HUES48 (cell line): ENCODE results near the gene CAMTA2.

Experiments
- H3K27ac ChIP-seq: one replicate; pipeline ENCODE4 v1.7.0; 2013; ENCODE audit warnings: low read depth, low read length, inconsistent platforms
- H3K27me3 ChIP-seq: 2 replicates; pipeline ENCODE4 v1.6.1; 2013; ENCODE audit warnings: mild to moderate bottlenecking, low read length; ENCODE audit not compliant: control insufficient read depth, insufficient read depth
- H3K36me3 ChIP-seq: 2 replicates; pipeline ENCODE4 v1.6.1; 2013; ENCODE audit warnings: low read length; ENCODE audit not compliant: control insufficient read depth, insufficient read depth
- H3K4me1 ChIP-seq: 2 replicates; pipeline ENCODE4 v1.6.1; 2013; ENCODE audit warnings: mild to moderate bottlenecking, low read length; ENCODE audit not compliant: control insufficient read depth, insufficient read depth
- H3K4me3 ChIP-seq: 2 replicates; pipeline ENCODE4 v1.5.1; 2013; ENCODE audit warnings: mild to moderate bottlenecking, low read depth, low read length
- H3K9ac ChIP-seq: 2 replicates; pipeline ENCODE4 v1.6.1; 2013; ENCODE audit warnings: mild to moderate bottlenecking, low read depth, low read length, moderate library complexity
- H3K9me3 ChIP-seq: 2 replicates; pipeline ENCODE4 v1.6.1; 2013; ENCODE audit warnings: low read length; ENCODE audit not compliant: control insufficient read depth, insufficient read depth

Gene CAMTA2

GRCh38 chr17:4951486-4951885 is 36.0 kb downstream of the CAMTA2 start:
- H3K4me1 ChIP-seq: peaks cover 17% of the 10 kb centered on the region
- peak overlapping the region; percentile 67 for H3K4me3 ChIP-seq
- peaks cover 5% of the 10 kb centered on the region for H3K36me3 ChIP-seq
- no peak overlapping the region for H3K27ac ChIP-seq
- no peak overlapping the region for H3K9ac ChIP-seq
- H3K27me3 ChIP-seq: no peaks in the 10 kb centered on the region
- no peaks in the 10 kb centered on the region for H3K9me3 ChIP-seq

GRCh38 chr17:4950746-4951204 is 36.7 kb downstream of the CAMTA2 start, which contains the start of gene ENO3:
Gene ENO3 (plus strand): TSS chr17:4951119. CDS start chr17:4951830, 711 bp downstream.
- Histone ChIP-seq H3K9me3 (no peaks in the 10 kb centered on the region), H3K27me3 (no peaks in the 10 kb centered on the region), H3K27ac (peak within 1 kb of the TSS; percentile 100), H3K9ac (peak within 1 kb of the TSS; percentile 56), H3K4me3 (peak within 1 kb of the TSS; percentile 67), H3K36me3 (peaks cover 12% of the 10 kb centered on the region), H3K4me1 (peaks cover 22% of the 10 kb centered on the region)

- Histone ChIP-seq H3K9me3 (no peaks in the 10 kb centered on the region), H3K4me3 (peak overlapping the region; percentile 67), H3K4me1 (peaks cover 22% of the 10 kb centered on the region), H3K27me3 (no peaks in the 10 kb centered on the region), H3K36me3 (peaks cover 18% of the 10 kb centered on the region), H3K27ac (peak overlapping the region; percentile 100), H3K9ac (peak overlapping the region; percentile 56)
Measured at GRCh38 chr17:4950075-4950745, 37.3 kb downstream of the CAMTA2 start.

GRCh38 chr17:4949321-4950074 is 38.0 kb downstream of the CAMTA2 start:
- peak overlapping the region; percentile 100 for H3K27ac ChIP-seq
- peaks cover 22% of the 10 kb centered on the region for H3K4me1 ChIP-seq
- H3K4me3 ChIP-seq: peak overlapping the region; percentile 98
- peaks cover 25% of the 10 kb centered on the region for H3K36me3 ChIP-seq
- H3K9ac ChIP-seq: peak overlapping the region; percentile 89
- H3K9me3 ChIP-seq: no peaks in the 10 kb centered on the region
- H3K27me3 ChIP-seq: no peaks in the 10 kb centered on the region

DNA sequence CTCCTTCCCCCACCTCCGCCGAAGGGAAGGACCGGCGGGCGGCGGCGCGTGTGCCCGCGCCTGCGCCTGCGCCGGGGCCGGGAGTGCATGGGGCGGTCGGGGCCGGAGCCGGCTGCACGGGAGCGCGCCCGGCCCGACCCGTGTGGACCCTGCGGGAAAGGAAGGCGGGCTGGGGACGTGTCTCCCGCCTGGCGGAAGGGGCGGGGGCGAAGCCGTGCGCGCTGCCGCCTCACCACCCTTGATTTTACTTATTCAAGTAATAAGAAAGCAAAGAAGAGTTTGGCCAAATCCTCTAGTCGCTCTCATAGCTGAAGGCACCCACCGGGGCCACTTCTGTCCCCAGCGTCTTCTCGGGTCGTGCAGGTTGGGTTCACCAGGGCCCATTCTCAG is 38.5 kb downstream of the CAMTA2 start:
- H3K9me3 ChIP-seq: no peaks in the 10 kb centered on the region
- H3K4me3 ChIP-seq: peak overlapping the region; percentile 98
- H3K4me1 ChIP-seq: peaks cover 22% of the 10 kb centered on the region
- peaks cover 30% of the 10 kb centered on the region for H3K36me3 ChIP-seq
- peak overlapping the region; percentile 89 for H3K9ac ChIP-seq
- peak overlapping the region; percentile 100 for H3K27ac ChIP-seq
- H3K27me3 ChIP-seq: no peaks in the 10 kb centered on the region

DNA sequence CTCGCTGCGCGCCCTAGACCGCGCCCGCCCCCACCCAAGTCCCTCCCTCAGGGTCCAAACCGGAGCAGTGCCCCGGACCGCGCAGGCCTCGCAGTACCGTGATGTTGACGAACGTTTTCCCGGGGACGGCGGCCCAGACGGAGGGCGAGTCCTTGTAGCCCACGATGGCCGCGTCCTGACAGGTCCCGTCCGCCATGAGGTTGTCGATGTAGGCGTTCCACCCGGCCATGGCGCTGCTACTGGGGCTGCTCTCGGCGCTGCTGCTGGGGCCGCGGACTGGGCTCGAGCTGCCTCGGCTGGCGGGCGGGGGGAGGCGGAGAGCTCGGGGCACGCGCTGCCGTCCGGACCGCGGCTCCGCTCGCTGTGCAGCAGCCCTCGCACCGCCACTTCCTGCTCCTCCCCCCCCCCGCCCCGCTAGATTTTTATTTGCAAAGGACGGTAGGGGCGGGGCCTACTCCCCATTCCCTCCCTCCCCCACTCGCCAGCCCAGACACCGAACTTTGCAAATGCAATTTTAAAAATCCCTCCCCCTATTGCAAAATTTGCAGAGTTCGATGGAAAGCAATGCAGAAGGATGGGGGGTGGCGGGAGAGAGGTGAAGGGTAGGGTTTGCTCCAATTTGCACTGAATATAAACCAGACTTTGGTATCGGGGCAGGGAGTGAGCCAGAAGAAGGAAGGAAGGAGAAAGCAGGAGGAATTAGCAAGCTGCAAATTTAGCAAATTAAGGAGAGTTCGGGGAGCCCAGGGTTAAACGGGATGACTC is 39.1 kb downstream of the CAMTA2 start, which contains the start of gene PFN1:
Gene PFN1 (minus strand): TSS at position 365 of the 765 bp plus-strand sequence. CDS start 136 bp downstream, at position 229.
- peak within 1 kb of the TSS; percentile 100 for H3K27ac ChIP-seq
- H3K4me1 ChIP-seq: peaks cover 22% of the 10 kb centered on the region
- peak within 1 kb of the TSS; percentile 97 for H3K9ac ChIP-seq
- no peaks in the 10 kb centered on the region for H3K9me3 ChIP-seq
- no peaks in the 10 kb centered on the region for H3K27me3 ChIP-seq
- H3K4me3 ChIP-seq: peak within 1 kb of the TSS; percentile 98
- peaks cover 36% of the 10 kb centered on the region for H3K36me3 ChIP-seq

- H3K36me3 ChIP-seq: peaks cover 44% of the 10 kb centered on the region
- H3K4me1 ChIP-seq: peaks cover 22% of the 10 kb centered on the region
- H3K4me3 ChIP-seq: peak overlapping the region; percentile 98
- no peaks in the 10 kb centered on the region for H3K27me3 ChIP-seq
- H3K27ac ChIP-seq: peak overlapping the region; percentile 100
- no peaks in the 10 kb centered on the region for H3K9me3 ChIP-seq
- H3K9ac ChIP-seq: peak overlapping the region; percentile 97
Measured at GRCh38 chr17:4947411-4948165, 39.9 kb downstream of the CAMTA2 start.

DNA sequence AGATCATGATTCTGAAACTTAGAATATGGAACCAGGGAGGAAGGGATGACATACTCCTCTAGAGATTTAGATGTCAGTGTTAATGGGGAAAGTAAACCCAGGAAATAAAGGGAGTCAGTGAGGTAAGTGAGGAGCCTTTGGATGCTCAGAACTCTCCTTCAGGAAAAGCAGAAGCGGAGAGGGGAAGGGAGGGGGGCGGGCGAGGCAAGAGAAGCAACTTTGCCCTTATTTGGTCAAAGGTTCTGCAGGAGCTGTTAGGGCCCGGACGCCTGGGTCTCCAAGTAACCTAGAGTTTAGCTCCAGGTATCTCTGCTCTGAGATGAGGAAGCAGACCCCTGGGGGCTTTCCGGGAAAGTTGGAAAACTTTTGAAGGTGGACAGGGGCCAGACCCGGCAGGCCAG is 40.5 kb downstream of the CAMTA2 start:
- Histone ChIP-seq H3K4me3 (peak overlapping the region; percentile 98), H3K27me3 (no peaks in the 10 kb centered on the region), H3K9ac (peak overlapping the region; percentile 80), H3K27ac (peak overlapping the region; percentile 100), H3K4me1 (peaks cover 22% of the 10 kb centered on the region), H3K9me3 (no peaks in the 10 kb centered on the region), H3K36me3 (peaks cover 49% of the 10 kb centered on the region)

DNA sequence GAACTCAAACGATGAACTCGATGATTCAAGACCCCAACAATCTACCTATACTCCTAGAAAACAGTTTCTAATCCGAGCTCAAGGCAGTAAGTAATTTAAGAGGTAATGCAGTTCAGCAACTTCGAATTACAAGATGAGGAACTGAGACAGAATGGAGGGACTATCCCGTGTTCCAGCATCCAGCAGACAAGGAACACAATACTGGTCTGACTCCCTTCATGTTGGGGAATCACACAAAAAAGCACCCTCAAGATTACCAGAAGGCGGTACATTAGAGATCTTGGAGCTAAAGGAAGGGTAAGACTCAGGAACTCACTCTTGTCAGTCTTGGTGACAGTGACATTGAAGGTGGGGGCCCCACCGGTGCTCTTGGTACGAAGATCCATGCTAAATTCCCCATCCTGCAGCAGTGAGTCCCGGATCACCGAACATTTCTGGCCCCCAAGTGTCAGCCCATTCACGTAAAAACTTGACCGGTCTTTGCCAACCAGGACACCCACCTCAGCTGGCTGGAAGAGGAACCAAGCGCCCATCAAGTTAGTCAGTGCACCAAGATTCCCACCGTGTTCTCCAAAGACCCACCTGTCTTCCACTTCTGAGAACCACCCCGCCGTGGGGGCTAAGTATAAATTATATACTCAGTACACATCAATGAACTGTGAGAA is 41.0 kb downstream of the CAMTA2 start:
- H3K4me1 ChIP-seq: peaks cover 18% of the 10 kb centered on the region
- no peaks in the 10 kb centered on the region for H3K27me3 ChIP-seq
- H3K9ac ChIP-seq: peak overlapping the region; percentile 80
- peak overlapping the region; percentile 100 for H3K27ac ChIP-seq
- peak overlapping the region; percentile 98 for H3K4me3 ChIP-seq
- H3K9me3 ChIP-seq: no peaks in the 10 kb centered on the region
- peaks cover 51% of the 10 kb centered on the region for H3K36me3 ChIP-seq

GRCh38 chr17:4945944-4946280 is 41.6 kb downstream of the CAMTA2 start:
- Histone ChIP-seq H3K9ac (no peak overlapping the region), H3K27ac (peak overlapping the region; percentile 76), H3K36me3 (peaks cover 51% of the 10 kb centered on the region), H3K9me3 (no peaks in the 10 kb centered on the region), H3K4me1 (peaks cover 16% of the 10 kb centered on the region), H3K27me3 (no peaks in the 10 kb centered on the region), H3K4me3 (peak overlapping the region; percentile 98; the same call in 1 of the 2 replicates)
